GM21786 (cell line): ENCODE measurements around the gene KATNAL1.
A peak's percentile ranks its signal among the peaks of the same experiment; 100 is the strongest.

Experiments
- ATAC-seq: cut with Tn5 transposase; IDR thresholded peaks from one replicate; pipeline ENCODE4 v1.9.1; 2021; ENCODE audit not compliant: unreplicated experiment

KATNAL1 gene

DNA sequence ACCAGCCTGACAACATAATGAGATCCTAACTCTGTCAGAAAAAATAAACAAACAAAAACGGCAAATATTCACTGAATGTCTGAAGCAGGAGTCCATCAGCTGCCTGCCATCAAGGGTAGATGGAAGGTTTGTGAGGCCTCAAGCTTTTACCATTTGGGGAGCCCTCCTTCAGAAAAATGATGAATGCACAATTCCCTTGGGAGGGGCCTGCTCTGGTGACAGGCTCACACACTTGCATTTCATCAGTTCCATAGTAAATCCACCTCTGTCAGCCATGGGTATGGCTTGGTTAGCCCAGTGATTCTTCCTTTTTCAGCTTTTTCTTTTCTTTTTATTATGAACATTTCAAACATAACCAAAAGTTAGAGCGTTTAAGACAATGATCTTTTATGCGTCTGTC lies 26.3 kb upstream of the KATNAL1 start:
- ATAC-seq: no peak

DNA sequence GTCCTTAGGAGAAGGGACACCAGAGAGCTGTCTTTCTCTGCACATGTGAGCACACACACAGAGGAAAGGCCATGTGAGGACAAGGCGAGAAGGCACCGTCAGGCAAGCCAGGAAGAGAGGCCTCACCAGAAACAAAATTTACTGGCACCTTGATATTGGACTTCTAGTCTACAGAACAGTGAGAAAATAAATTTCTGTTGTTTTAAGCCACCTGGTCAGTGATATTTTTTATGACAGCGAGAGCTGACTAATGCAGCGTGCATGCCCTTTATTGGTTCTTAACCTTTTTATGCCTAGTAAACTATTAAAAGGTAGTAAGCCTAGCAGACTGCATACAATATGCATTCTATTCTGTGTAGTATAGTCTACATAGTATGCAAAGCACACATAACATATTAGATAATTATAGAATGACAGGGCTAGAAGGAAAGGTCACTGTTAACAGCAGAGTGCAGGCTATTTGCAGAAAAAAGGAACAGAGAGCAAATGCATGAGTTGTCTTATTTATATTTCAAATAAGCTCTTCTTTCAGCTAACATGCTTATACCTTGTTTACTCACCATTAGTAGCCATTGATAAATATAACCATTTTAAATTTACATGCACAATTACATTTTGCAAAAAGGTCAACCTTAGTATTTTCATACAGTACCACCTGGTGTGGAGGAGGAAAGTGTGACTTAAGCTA lies 25.2 kb upstream of the KATNAL1 start:
- peak; percentile 64 for ATAC-seq

DNA sequence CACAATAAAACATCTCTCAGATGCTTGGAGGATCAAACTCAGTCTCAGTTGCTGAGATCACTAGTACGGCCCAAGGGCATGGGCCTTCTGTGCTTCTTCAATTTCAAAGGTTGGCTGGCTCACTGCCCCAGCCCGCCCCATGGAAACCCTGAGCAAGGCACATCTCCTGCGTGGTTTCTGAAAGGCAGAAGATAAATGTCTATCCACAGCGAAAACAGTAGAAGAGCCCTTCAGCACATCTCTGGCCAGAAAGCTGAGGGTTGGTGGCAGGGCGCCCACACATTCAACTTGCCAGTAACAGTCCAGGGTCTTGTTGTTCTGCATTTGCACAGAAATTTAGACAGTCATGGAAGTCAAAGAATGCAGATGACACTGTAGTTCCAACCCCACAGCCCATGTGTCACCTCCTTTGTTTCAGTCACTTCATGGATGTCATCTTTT lies 24.0 kb upstream of the KATNAL1 start:
- no peak for ATAC-seq

DNA sequence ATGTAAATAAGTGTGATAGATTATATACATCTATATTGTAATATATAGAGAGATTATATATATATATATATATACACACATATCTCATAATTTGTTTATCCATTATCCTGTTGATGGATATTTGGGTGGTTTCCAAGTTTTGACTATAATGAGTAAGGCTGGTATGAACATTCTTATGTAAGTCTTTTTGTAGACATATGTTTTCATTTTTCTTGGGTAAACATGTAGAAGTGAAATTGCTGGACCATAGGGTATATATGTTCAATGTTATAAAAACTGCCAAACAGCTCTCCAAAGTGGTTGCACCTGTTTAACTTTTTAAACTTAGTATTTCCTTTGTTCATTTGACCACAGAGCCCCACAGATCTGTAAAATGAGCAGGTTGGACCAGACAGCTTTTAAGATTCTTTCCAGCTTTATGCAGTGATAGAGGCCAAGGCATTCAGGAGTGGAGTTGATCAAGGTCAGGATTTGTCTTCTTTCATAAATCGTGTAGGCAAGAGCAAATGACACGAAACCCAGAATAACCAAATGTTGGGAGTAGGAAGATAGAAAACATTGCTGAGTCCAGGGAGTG lies 21.7 kb upstream of the KATNAL1 start:
- no peak for ATAC-seq

DNA sequence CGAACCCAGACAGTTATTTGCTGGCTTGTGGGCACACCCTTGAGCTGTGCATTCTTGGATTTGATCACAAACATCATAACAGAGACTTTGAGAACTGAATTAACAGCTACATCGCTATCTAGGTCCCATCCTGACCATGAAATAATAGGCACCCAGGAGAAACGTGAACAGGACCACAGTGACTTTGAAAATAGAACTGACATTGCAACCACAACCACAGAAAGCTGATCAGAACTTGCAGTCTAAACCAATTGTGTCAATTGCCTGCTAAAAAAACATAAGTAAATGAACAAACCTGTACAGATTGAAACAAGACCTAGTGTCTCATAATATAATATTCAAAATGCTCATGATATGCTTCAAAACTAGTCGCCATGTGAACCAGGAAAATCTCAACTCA lies 18.3 kb upstream of the KATNAL1 start:
- ATAC-seq: no peak

DNA sequence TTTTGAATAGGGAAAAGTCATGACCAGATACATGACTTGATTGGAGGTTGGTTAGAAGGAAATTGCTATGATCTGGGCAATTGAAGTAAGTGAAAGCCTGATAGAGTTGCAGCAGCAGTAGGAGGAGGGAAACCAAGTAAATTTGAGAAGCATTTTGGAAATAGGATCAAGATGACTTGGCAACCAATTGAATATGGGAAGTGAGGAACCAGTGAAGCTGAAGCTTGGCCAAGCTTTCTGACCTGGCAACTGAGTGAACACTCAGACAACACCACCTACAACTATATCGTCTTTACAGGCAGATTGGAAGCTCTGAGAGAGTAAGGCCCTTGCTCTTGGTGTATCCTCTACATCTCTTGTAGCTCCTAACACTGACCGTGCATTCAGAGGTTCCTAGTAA lies 16.2 kb upstream of the KATNAL1 start:
- ATAC-seq: no peak

DNA sequence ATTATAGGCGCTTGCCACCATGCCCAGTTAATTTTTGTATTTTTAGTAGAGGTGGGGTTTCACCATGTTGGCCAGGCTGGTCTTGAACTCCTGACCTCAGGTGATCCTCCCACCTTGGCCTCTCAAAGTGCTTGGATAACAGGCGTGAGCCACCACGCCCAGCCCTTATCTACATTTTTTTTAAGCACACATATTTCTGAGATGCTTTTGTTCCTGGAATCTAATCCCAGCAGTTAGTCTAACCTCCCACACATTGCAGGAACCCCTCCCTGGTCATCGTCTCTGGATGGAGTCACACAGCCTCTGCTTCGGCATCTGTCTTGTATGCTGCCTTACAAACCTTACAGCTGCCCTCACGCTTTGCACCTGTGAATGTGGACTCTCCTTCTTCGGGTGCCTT lies 15.1 kb upstream of the KATNAL1 start:
- no peak for ATAC-seq

DNA sequence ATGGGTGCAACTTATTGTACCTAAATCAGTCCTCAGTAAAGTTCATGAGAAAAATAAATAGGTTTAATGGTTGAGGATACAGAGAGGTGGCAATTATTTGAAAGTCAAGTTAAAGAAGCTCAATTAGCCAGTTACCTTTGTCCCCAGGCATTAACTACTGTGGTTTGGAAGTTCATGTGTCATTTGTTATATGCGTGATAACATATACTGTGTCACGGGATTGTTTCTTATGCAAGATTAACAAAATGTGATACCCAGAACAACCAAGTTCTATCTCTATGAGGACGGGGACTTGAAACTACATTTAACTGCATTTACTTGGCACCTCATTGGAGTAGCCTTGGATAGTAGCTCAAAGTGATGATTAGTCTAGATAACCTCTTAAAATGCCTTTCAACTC lies 13.9 kb upstream of the KATNAL1 start:
- no peak for ATAC-seq

DNA sequence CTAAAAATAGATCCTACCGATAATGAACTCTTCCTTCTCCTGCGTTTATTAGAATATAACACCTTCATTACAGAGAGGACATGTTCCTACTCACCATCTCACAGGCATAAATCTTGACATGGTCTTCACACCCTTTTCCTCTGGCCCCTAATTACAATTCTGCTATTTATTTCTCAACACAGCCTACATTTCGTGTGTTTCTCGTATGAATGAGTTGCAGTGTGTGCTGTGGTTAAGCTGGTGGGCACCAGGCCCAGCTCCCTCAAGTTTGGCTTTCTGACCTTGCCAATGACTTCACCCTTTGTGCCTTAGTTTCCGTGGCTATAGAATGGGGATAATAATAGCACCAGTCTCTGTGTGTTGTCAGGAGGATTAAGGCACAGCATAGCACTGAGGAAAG lies 12.3 kb upstream of the KATNAL1 start:
- ATAC-seq: no peak

DNA sequence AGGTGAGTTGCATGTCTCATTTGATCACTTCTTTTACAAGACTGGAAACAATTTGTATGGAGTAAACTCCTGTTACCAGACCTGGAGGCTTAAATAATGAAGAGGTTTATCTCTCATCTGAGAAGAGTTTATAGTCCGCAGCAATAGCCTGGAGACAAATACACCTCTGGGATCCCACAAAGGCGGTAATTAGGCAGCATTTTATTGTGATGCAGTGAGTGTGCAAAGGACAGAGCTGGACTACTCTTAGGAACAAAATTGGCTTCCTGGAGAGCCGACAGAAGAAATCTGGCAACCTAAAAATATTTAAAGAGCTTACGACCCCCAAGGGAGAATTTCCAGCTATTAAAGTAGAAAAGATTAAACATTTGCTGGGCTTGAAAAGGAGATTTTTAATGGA lies 11.8 kb upstream of the KATNAL1 start:
- no peak for ATAC-seq

DNA sequence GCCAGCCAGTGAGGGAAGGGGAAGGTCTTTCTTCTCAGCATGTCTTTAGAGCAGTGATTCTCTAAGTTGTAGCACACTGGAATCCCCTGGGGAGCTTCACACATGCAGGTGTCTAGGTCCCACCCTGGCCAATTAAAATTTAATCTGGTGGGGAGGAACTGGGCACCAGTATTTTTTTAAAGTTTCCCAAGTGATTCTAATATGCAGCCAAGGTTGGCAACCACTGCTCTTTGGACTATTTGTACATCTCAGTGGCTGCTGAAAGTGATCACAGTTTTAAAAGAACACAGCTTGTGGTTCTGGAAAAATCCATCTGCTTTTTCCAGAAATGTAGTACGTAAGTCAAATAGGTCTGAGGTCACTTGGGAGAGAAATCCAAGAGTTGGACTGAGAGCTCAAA lies 10.7 kb upstream of the KATNAL1 start:
- ATAC-seq: no peak

DNA sequence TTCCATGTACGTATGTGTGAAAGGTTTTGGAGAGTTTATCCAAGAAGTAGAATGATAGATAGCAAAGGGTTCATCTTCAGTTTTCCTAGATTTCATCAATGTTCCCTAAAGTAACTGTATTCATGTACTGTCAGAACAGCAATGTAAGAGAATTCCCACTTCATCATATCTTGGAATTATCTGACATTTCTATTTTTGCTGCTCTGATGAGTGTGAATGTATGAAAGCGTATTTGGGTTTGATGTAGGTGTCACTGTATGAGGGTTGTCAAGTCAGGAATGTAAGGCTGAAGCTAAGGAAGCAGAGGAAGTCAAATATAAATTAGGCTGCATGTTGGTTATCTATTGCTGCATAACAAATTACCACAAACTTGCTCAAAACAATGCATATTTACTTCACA lies 7.2 kb upstream of the KATNAL1 start:
- no peak for ATAC-seq

DNA sequence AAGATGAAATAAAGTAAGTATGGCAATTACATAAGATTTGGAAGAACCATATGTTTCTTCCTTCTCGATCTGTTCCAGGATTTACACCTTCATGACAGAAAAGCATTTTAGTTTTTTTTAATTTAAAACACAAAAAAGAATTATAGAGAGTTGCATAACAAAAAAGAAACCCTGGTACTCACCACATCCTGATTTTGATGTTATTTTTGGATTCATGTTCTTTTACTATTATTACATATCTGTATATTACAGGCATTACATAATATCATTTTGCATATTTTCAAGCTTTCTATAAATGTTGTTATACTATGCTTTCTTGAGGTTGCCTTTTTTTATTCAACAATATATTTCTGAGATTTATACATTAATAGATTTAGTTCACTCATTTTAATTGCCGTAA lies 6.7 kb upstream of the KATNAL1 start:
- no peak for ATAC-seq

DNA sequence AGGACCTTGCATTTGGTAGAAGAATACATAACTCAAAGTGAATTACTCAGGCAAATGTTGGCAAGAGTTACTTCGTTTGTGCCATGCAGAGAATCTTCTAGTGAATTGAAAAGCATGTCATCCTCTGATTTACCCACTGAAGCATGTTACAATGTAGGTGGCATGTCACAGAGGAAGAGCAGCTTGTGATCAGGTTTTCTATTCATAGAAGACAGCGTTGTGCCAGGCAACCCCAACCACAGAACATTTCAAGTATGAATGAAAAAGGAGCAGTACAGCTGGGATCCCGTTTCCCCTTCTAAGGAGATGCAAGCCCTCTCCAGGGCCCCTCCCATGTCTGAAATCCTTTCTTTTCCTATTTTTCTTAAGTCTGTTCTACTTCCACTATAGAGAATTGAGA lies 6.0 kb upstream of the KATNAL1 start:
- ATAC-seq: no peak

DNA sequence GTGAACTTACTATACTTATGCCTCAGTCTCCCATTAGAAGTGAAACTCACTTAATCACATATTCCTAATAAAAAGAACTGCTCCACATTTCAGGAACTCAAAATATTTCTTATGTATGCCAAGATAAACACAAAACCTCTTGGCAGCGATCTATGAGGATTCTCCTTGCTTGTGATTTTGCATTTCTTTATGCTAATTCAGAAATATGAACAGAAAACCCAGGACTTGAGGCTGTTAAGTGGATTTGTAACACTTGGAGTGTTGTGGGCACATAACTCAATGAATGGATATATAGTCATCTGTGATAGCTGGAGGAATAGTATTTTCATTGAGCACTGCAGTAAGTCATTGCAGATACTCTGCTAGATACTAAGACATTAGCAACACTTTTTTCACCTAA lies 5.6 kb upstream of the KATNAL1 start:
- no peak for ATAC-seq

DNA sequence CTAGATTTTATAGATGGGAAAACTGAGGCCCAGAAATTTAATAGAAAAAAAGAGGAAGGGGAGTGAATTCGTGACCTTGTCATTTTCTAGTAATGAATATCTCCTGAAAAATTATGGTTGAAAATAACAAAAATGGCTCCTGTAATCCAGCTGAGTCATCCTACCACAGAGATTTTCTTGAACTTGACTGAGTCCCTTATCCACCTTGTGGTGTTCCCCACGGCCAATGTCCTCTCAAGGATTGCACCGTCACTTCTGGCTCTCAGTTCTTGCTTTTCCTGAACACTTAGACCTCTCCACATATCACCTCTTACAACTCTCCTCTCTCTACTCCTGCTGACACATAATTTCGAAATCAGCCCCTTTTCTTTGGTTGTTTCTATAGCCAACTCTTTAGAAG lies 1.2 kb upstream of the KATNAL1 start:
- ATAC-seq: no peak

DNA sequence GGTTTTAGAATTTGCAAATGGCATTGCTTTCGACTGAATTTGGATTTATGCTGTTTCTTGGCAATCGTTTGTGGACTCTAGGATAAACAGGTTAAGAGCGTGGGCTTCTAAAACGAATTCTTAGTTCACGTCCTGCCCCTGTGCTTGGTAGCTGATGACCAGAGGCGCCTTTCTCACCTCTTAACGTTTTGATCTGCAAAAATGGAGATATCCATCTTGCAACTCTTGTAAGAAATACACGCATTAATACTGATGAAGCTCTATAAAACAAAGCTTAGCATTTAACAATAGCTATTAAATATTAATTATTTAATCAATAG lies 580 bp upstream of the KATNAL1 start:
- no peak for ATAC-seq

DNA sequence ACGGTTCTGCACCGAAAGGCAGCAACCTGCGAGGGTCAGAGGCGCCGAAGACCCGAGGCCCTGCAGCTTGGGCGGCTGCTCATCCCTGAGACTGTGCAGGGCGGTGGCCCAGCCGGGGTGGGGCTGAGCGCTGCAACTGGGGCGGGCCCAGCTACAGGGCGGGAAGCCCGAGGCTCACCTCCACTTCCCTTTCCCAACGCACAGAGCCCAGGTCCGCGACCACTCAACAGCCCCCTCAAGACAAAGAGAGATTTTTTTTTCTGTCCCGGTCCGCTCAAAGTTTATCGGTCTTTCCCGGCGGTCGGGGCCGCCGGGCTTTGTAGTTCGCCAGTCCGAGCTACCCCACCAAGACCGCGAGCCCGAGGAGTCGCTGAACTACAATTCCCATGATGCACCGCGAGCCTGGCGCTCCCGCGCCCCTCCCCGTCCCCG lies 573 bp downstream of the KATNAL1 start:
- ATAC-seq: peak; percentile 82

DNA sequence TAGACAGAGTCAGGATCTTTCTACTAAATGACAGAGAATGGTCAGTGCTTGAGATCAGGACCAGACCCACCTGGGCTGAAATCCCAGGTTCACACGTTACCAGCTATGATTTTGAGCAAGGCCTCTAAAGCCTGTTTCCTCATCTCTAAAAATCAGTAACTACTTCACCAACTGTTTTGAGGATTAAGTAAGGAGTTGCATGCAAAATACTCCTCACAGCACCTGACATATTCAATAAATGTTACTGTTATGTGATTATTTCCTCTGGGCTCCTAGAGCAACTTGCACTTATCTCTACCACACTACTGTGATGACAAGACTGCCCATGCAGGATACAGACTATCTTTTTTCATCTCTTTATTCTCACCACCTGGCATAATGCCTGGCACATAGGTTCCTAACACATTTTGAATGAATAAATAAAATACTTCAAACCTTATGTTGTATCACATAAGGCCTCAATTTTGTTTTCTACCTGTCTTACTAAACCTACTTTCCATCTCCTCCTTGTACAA lies 1.8 kb downstream of the KATNAL1 start:
- no peak for ATAC-seq

DNA sequence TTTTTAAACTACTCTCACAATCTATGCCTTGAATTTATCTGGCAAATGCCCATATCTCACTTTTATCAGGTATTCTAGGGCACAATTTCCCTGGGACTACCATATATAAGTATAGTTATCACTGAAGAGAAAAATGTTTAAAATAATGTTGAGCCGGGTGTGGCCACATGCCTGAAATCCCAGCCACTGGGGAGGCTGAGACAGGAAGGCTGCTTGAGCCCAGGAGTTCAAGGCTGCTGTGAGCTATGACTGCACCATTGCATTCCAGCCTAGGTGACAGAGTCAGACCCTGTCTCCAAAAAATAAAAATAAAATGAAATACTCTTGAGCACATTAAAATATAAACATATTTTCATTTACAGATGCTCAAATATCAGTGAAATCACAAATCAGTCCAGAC lies 4.1 kb downstream of the KATNAL1 start:
- no peak for ATAC-seq

DNA sequence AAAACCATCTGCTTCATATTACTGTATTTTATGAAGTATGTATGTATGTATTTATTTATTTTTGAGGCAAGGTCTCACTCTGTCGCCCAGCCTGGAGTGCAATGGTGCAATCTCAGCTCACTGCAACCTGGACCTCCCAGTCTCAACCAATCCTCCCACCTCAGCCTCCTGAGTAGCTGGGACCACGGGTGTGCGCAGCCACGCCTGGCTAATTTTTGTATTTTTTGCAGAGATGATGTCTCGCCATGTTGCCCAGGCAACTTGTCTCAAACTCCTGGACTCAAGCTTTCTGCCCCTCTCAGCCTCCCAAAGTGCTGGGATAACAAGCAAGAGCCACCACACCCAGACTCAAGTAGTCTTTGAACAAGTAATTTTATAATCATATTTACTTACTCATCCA lies 5.5 kb downstream of the KATNAL1 start:
- no peak for ATAC-seq

DNA sequence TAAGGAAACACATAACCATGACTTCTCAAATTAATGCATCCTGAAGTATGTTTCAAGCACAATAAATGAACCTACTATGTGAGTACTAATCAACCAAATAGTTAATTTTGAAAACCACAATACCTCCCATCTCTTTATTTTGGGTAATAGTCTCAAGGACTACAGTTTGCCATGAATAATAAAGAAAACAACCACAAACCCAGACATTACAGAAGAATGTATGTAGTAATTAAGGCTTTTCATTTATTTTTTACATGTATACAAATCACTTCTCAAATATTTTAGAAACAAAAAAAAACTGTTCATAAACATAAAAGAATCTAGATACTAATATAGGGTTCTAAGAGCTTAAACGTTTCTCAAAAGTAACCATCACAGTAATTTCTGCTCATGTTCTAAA lies 6.8 kb downstream of the KATNAL1 start:
- no peak for ATAC-seq

DNA sequence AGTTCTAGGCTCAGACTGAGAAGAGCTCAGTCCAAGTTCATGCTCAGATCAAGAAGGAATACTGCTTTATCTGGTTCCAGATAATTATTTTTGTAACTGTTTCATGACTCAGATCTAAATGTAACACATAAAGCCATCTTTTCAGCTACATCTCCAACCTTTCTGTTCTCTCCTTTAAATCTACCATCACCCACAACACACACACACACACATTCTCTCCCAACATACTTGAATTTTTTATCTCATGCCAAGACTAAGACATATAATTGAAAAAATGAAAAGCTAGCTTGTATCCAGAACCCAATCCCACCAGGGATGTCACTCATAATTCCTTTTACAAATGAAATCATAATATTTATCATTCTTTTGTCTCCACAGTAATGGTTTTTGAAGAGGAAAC lies 7.6 kb downstream of the KATNAL1 start:
- ATAC-seq: no peak
